A549 treated with AZD9567 at 1 μM for 4 hours (cell line): Measurements from ENCODE around the gene C17orf107. TPM values are rescaled to one million over a fixed set of nuclear protein-coding genes. Genes with fewer than 3 reads are reported as not detected.

Experiments
- total RNA-seq: library from RNA; stranded (reverse); fragments of 200-300 nt; extraction: Qiagen RNA extraction; gene quantifications from 5 replicates; pipeline ENCODE4 v1.2.3, GENCODE V29; 2022; ENCODE audit not compliant: insufficient read depth

C17orf107 gene
- 0.33 to 0.38 TPM (median 0.34 TPM) in 4 of 5 replicates, not detected in the other for total RNA-seq

DNA sequence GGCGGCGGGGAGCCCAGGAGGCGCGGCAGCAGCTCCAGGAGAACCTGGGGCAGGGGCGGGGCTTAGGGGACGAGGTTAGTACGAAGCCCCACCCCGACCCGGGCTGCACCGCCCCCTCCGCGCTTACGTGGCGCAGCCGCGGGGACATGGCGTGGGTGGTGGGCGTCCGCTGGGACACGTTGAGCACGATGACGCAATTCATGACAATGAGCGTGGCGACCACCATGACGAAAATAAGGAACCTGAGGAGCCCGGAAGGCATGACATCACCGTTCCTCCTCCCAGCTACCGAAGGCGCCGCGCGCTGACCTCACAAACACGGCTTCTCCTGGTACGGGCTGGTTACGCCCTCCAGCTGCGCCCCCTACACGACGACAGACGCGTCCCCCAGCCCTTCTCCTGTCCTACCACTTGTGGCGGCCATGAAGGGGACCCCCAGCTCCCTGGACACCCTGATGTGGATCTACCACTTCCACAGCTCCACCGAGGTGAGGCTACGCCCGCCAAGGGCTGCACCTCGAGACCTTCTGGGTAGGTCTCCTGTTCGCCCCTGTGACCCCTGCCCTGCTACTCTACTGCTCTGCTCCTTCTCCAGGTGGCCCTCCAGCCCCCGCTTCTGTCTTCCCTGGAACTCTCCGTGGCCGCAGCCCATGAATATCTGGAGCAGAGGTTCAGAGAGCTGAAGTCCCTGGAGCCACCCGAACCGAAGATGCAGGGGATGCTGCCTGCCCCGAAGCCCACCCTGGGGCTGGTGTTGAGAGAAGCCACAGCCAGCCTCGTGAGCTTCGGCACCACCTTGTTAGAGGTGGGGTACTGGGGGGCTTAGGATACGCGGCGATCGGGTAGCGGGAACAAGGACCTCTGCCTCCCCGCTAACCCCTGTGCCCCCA is at the start of gene C17orf107:
Gene C17orf107, plus strand, starts transcription at position 196 of the 890 bp plus-strand sequence. Its CDS starts 227 bp downstream, at position 423.

GRCh38 chr17:4903051-4903818 is 3.9 kb downstream of the C17orf107 start, which contains the start of gene CHRNE:
Gene CHRNE (minus strand): TSS chr17:4903098. CDS start chr17:4903063, 35 bp downstream.

DNA sequence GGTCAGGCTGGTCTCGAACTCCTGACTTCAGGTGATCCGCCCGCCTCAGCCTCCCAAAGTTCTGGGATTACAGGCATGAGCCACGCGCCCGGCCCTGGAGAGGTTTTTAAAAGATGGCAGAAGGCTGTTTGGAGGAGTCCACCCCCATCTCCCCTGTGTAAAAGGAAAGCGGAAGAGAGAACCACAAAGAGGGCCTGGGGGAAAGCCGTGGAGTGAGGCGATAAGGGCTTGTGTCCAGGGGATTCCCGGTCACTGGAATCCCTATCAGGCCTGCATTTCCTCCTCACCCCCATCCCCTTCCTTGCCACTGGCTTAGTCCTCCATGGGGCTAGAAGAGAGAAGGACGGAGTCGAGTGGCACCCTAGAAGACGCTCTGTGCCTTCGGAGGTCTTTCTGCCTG is 32.6 kb downstream of the C17orf107 start, which contains the start of gene GP1BA:
Gene GP1BA, plus strand, starts transcription at position 315 of the 400 bp plus-strand sequence. CDS start 328 bp downstream, outside the sequence.

DNA sequence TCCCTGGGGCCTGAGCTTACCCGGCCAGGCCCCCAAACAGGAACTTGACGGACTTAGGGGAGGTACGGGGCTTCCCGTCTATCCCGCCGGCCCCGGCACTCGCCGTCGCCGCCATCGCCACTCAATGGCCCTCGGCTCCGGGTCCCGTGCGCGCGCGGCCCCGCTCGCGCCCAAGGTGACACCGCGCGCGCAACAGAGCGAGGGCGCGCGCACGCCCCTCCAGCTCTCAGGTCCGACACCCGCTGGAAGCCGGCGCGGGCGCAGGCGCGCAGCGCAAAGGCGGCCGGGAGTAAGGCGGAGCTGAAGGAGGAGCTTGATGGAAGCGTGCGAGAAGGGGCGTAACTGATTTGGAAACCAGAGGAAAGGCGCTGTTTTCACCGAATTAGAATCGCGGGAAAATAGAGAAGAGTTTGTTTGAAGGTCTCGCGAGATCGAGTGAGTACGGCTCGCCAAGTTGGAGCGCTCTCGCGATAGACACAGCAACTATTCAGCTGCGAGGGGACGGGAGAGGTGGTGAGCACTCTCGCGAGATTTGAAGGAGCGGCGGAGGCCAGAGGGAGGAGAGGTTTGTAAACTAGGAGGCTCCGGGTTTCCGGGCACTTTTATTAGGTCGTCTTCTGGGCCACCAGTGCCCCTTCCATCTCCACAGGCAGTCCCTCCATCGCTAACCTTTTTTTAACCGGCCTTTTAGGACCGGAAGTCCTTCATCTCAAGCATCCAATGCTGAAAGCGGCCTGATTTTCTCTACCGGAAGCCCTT is 40.6 kb downstream of the C17orf107 start, which contains the start of the genes RNF167 and SLC25A11:
Gene RNF167, plus strand, starts transcription at position 473 of the 759 bp plus-strand sequence. CDS start 642 bp downstream, outside the sequence.
Gene SLC25A11, minus strand, starts transcription at position 251 of the 759 bp plus-strand sequence. Its CDS starts 136 bp downstream, at position 115.

GRCh38 chr17:4948166-4948930 is 49.0 kb downstream of the C17orf107 start, which contains the start of gene PFN1:
Gene PFN1 (minus strand): TSS chr17:4948530. CDS start chr17:4948394, 136 bp downstream.

DNA sequence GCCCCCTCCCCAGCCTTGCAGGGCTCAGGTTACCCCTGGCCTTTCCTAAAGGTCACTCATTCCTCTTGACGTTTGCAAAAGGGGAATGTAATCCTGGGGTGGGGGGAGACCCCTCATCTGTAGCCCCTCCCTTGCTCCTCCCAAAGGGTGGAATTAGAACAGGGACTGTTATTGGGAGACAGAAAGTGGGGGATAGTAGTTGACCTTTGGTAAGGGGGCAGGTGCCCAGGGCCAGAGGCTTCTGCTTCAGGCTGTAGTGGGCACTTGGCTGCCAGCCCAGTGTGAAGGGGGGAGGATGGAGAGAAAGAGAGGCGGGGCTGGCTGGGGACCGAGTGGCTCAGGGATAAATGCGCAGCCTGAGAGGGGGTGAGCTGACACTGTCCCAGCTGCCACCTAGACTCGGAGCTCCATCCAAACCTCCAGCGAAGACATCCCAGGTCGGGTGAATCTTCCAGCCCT is 51.4 kb downstream of the C17orf107 start, which contains the start of gene ENO3:
Gene ENO3, plus strand, starts transcription at position 374 of the 459 bp plus-strand sequence. CDS start 711 bp downstream, outside the sequence.

Other genes with a start within 250 kb of the C17orf107 start
- 66.9 to 82.2 TPM (median 76.2 TPM) in 5 replicates for gene PELP1, start 195.4 kb upstream of the C17orf107 start, total RNA-seq
- 37.0 to 64.2 TPM (median 54.1 TPM) in 5 replicates for gene ARRB2, start 188.9 kb upstream of the C17orf107 start, total RNA-seq
- 41.9 to 56.7 TPM (median 44.4 TPM) in 5 replicates for gene MED11, start 168.1 kb upstream of the C17orf107 start, total RNA-seq
- 0.38 to 0.73 TPM (median 0.53 TPM) in 4 of 5 replicates, not detected in the other for gene ZMYND15, start 159.7 kb upstream of the C17orf107 start, total RNA-seq
- gene CXCL16, start 159.6 kb upstream of the C17orf107 start, total RNA-seq = 10.4 to 19.0 TPM (median 15.7 TPM) in 5 replicates
- 0.58 to 0.88 TPM (median 0.65 TPM) in 4 of 5 replicates, not detected in the other for gene TM4SF5, start 127.7 kb upstream of the C17orf107 start, total RNA-seq
- gene VMO1, start 113.2 kb upstream of the C17orf107 start, total RNA-seq = 0.85 to 1.4 TPM (median 0.92 TPM) in 4 of 5 replicates, not detected in the other
- gene GLTPD2, start 110.6 kb upstream of the C17orf107 start, total RNA-seq = 0.13 TPM in 1 of 5 replicates, not detected in the others
- 404 to 505 TPM (median 496 TPM) in 5 replicates for gene PSMB6, start 103.4 kb upstream of the C17orf107 start, total RNA-seq
- gene PLD2, start 92.4 kb upstream of the C17orf107 start, total RNA-seq = 16.4 to 29.9 TPM (median 27.4 TPM) in 5 replicates
- gene MINK1, start 66.2 kb upstream of the C17orf107 start, total RNA-seq = 43.4 to 60.9 TPM (median 59.8 TPM) in 5 replicates
- 0.08 to 0.17 TPM (median 0.09 TPM) in 4 of 5 replicates, not detected in the other for gene CHRNE, start 3.6 kb downstream of the C17orf107 start, total RNA-seq
- not detected in 5 replicates for gene GP1BA, start 32.7 kb downstream of the C17orf107 start, total RNA-seq
- gene SLC25A11, start 40.5 kb downstream of the C17orf107 start, total RNA-seq = 64.9 to 73.6 TPM (median 71.0 TPM) in 5 replicates
- gene RNF167, start 40.7 kb downstream of the C17orf107 start, total RNA-seq = 92.1 to 135 TPM (median 115 TPM) in 5 replicates
- gene PFN1, start 49.0 kb downstream of the C17orf107 start, total RNA-seq = 1,940 to 2,758 TPM (median 2,664 TPM) in 5 replicates
- 28.4 to 52.6 TPM (median 44.9 TPM) in 5 replicates for gene ENO3, start 51.6 kb downstream of the C17orf107 start, total RNA-seq
- 61.2 to 77.6 TPM (median 74.1 TPM) in 5 replicates for gene SPAG7, start 68.3 kb downstream of the C17orf107 start, total RNA-seq
- gene CAMTA2, start 88.1 kb downstream of the C17orf107 start, total RNA-seq = 25.4 to 37.2 TPM (median 33.9 TPM) in 5 replicates
- 1.5 to 2.0 TPM (median 1.8 TPM) in 4 of 5 replicates, not detected in the other for gene INCA1, start 98.0 kb downstream of the C17orf107 start, total RNA-seq
- gene KIF1C, start 98.4 kb downstream of the C17orf107 start, total RNA-seq = 97.3 to 167 TPM (median 112 TPM) in 5 replicates
- 0.55 to 0.80 TPM (median 0.69 TPM) in 4 of 5 replicates, not detected in the other for gene SLC52A1, start 135.9 kb downstream of the C17orf107 start, total RNA-seq
- 0.85 to 1.8 TPM (median 1.1 TPM) in 5 replicates for gene ZFP3, start 178.9 kb downstream of the C17orf107 start, total RNA-seq
- gene ZNF232, start 212.3 kb downstream of the C17orf107 start, total RNA-seq = 3.3 to 10.3 TPM (median 4.1 TPM) in 5 replicates
- gene USP6, start 216.5 kb downstream of the C17orf107 start, total RNA-seq = 0.01 to 0.05 TPM (median 0.03 TPM) in 4 of 5 replicates, not detected in the other